GM10266 (cell line): ENCODE data around the gene SLC15A4.

Source experiments
- DNase-seq: peaks from one replicate; pipeline ENCODE4 v3.0.0; 2012; ENCODE audit errors: extremely low spot score
- TF ChIP-seq, protein P1 (sequence below): IDR thresholded peaks from 2 replicates; pipeline ENCODE4 v1.5.1; 2012; ENCODE audit warnings: mild to moderate bottlenecking, low read depth; ENCODE audit not compliant: control insufficient read depth, insufficient read depth; ENCODE audit errors: missing control alignments

The SLC15A4 gene

DNA sequence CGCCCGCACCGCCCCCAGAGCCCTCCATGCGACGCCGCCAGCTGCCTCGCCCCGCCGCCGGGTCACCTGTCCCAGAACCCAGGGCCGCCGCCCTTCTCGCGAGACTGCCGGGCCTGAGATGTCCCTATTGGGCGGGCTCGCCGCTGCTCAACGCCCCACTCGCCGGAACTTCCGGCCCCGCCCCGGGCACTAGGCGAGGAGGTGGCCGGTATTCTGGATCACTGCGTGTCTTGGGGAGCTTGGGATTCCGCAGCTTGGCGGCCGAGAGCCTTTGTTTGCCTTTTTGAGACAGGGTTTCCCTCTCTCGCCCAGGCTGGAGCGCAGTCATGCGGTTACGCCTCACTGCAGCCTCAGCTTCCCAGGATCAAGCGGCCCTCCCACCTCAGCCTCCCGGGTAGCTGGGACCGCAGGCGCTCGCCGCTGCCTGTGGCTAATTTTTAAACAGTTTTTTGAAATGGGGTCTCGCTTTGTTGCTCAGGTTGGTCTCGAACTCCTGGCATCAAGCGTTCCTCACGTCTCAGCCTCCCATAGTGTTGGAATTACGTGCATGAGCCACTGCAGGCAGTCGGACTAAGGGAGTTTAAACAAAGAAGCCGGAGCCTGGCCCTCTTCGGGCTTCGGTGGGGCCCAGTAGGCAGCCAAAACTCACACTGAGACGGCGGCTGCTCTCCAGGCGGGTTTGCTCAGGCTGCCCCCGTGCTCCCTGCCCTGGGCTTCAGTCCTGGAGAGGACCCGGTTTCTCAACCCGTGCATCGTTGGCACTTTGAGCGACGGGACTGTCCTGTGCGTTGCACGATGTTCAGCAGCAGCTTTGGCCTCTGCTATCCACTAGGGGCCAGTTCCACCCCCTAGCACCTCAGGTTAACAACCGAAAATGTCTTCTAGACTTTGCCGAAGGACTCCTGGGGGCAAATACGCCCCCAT, at the start of gene SLC15A4:
TSS of gene SLC15A4 (minus strand) at position 43 of the 924 bp plus-strand sequence. CDS start at position 28, 15 bp downstream.
- TF ChIP-seq, protein P1, sequence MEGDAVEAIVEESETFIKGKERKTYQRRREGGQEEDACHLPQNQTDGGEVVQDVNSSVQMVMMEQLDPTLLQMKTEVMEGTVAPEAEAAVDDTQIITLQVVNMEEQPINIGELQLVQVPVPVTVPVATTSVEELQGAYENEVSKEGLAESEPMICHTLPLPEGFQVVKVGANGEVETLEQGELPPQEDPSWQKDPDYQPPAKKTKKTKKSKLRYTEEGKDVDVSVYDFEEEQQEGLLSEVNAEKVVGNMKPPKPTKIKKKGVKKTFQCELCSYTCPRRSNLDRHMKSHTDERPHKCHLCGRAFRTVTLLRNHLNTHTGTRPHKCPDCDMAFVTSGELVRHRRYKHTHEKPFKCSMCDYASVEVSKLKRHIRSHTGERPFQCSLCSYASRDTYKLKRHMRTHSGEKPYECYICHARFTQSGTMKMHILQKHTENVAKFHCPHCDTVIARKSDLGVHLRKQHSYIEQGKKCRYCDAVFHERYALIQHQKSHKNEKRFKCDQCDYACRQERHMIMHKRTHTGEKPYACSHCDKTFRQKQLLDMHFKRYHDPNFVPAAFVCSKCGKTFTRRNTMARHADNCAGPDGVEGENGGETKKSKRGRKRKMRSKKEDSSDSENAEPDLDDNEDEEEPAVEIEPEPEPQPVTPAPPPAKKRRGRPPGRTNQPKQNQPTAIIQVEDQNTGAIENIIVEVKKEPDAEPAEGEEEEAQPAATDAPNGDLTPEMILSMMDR: peak; percentile 16
- peak; percentile 97 for DNase-seq

DNA sequence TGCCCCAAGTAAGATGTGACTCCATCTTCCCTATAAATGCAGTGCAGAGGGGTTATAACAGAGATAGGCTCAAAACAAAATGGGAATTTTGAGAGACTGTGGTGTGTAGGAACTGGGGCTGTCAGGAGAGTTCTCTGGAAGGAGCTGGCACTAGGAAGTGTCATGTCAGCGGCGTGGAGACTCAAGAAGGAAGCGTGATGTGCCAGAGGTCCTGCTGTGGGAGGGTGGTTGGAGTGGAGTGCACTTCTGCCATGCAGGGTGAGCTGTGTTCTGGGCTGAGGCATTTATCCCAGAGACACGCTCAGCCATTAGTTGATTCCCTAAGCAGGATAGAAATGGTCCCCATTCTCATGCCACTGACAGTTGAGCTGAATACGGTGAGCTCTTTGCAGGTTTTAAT, 48.5 kb upstream of the SLC15A4 start:
- TF ChIP-seq, protein P1: no peak
- DNase-seq: no peak

DNA sequence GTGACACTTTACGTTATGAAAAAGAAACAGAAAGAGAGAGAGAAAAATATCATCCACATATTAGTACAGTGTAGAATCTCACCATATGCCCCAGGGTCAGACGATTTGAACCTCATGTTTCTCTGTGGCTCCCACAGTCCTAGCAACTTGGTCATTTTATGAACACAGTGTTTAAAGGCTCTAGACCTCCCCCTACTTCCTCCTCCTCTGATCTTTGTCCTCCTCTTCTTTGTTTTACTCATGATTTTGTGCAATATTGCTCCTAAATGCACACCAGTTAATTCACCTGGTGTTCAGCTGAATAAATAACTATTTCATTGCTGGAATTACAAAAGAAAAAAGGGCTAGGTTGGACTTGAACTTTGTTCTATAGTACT, 47.7 kb upstream of the SLC15A4 start:
- DNase-seq: no peak
- TF ChIP-seq, protein P1: no peak

DNA sequence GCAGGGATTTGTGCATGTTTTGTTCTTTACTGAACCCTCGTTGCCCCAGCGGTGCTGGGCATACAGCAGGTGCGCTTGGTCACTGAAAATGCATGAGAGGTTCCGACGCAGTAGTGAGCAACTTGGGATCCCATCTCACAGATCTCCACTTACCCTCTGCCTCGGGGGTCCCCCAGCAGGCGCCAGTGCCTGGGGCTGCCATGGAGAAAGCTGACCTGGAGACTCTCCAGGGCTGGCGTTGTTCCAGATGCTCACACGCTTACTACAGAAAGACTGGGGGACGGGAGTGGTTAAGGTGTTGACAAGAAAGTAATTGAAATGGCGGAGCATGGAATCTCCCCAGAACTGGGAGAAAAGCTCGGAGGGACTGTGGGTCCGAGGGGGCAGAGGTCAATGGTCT, 43.7 kb upstream of the SLC15A4 start:
- DNase-seq: no peak

DNA sequence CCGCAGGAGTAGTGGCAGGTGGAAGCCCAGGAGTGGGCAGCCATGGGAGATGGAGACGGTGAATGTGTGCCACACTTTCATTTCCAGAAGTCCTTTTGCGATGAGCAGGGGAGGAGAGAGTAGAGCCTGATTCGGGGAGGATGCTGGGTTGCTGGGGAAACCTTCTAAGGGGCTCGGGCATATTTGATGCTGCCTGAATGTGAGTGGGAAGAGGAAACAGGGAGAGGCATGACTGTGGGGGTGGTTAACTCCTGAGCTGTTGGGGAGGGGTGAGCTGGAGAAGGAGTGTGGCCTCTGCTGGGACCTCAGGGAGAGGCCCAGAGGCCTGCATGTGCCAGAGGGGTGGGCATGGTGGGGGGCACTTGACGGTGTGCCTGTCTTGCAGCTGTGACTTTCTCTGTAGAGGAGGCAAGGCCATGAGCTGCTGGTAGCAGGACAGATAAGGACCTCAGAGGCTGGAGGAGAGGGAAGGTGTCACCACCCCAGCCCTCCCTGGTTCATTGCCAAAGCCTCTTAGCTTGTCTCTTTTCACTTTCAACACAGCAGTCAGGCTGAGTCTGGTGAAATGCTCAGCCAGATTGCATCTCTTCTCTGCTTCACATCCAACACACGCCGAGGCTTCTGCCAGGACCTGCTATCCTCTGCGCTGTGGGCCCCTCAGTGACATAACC, 40.9 kb upstream of the SLC15A4 start:
- no peak for DNase-seq
- TF ChIP-seq, protein P1: no peak

More for the DNA sequence above, 43.7 kb upstream of the SLC15A4 start:
- TF ChIP-seq, protein P1: no peak

DNA sequence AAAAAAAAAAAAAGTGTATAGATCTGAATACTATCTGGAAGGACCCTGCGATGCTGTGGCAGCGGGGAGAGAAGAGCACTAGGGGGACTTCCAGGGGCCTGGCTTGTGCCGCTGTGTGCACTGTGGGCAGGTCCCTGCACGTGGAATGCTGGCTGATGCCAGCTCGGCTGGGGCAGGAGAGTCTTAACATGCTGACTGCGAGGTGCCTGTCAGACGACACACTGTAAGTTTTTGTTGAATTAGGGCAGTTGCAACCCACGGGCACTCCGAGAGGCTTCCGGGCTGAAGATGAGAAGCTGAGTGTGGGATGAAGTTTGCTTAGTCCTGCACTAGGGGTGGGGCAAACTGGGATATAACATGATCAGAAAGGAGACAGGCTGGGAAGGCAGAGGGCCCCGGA, 40.2 kb upstream of the SLC15A4 start:
- TF ChIP-seq, protein P1: no peak
- DNase-seq: no peak
